Measurements from ENCODE around the gene TBL1X.

Gene TBL1X

DNA sequence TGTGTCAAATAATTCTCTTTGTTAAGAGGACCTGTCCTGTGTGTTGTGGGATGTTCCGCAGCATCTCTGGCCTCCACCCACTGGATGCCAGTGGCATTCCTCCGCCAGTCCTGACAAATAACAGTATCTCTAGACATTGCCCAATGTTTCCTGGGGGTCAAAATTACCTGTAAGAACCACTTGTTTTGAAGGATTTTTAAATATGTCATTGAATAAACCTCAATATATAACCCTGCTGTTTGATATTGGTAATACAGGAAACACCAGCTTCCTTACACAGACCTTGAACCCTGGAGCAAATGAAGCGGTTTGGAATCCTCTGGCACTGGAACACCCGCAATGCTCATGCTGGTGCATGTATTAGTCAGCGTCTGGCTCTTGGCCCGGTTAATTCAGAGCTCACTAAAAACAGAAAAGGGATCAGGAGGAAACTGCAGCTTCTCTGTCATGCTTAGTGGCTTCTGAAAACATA lies 101.3 kb downstream of the TBL1X start:
- TF ChIP-seq ZFX (IDR thresholded peaks at IDR 0.05; ENCODE audit: borderline replicate concordance) = no peak
- TF ChIP-seq, protein P1, sequence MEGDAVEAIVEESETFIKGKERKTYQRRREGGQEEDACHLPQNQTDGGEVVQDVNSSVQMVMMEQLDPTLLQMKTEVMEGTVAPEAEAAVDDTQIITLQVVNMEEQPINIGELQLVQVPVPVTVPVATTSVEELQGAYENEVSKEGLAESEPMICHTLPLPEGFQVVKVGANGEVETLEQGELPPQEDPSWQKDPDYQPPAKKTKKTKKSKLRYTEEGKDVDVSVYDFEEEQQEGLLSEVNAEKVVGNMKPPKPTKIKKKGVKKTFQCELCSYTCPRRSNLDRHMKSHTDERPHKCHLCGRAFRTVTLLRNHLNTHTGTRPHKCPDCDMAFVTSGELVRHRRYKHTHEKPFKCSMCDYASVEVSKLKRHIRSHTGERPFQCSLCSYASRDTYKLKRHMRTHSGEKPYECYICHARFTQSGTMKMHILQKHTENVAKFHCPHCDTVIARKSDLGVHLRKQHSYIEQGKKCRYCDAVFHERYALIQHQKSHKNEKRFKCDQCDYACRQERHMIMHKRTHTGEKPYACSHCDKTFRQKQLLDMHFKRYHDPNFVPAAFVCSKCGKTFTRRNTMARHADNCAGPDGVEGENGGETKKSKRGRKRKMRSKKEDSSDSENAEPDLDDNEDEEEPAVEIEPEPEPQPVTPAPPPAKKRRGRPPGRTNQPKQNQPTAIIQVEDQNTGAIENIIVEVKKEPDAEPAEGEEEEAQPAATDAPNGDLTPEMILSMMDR (IDR thresholded peaks at IDR 0.05) = no peak
- H3K27ac ChIP-seq = no peak overlapping the region

DNA sequence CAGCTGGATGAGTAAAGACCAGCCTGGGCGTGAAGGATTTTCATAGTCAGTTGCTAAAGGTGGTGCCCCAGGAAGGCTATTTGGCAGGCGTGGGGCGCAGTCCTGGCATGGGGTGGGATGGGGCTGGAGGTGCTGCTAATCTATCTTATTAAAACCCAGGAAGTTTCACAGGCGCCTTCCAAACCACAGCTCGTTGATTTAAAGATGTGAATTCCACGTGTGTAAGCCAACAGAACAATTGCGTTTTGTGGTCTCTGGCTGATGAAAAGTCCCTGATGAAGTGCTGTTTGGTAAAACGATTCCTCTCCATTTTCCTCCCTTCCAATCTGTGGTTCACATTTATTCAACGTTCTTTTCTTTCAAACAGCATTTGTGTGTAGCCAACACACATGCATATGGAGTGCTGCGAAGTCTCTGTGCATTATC lies 105.0 kb downstream of the TBL1X start:
- H3K27ac ChIP-seq = no peak overlapping the region
- no peak for TF ChIP-seq ZFX (IDR thresholded peaks at IDR 0.05; ENCODE audit: borderline replicate concordance)
- TF ChIP-seq, protein P1 (IDR thresholded peaks at IDR 0.05) = no peak

DNA sequence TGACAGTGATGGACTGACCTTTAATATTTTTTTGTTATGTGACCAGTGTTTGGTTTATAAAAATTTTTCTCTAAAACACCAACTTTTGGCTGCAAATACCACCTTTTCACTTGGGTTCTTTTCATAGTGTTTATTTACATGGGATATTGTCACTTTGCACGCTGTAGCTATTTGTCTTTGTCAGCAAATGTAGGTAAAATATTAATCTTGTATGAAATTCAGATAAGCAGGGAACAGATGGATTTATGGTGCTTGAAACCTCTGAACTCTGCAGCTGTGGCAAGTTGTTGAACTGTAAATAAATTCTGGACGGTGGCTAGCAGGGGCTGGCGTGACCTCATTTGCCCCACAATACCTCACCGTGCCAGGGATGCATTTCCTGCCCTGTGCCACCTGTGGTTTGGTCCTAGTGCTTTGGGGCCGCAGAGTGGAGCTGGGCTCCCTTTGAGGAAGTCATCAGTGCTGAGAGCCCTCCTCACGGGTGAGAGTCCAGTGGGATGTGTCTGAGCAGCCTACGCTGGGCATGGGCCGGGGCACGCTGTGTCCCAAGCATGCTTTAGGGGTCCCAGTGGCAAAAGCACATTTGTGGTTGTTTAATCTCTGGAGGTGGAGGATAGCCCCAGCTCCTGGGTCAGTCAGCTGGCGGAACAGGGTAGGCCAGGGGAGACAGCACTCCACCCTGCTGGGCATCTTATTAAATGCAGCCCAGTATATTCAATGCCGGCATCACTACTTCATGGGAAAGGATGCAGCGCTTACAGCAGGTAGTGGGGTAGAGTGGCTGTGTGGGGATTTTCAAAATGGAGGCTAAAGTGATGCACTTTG lies 108.6 kb downstream of the TBL1X start:
- TF ChIP-seq ZFX (IDR thresholded peaks at IDR 0.05; ENCODE audit: borderline replicate concordance) = no peak
- TF ChIP-seq, protein P1 (IDR thresholded peaks at IDR 0.05) = no peak
- no peak overlapping the region for H3K27ac ChIP-seq

DNA sequence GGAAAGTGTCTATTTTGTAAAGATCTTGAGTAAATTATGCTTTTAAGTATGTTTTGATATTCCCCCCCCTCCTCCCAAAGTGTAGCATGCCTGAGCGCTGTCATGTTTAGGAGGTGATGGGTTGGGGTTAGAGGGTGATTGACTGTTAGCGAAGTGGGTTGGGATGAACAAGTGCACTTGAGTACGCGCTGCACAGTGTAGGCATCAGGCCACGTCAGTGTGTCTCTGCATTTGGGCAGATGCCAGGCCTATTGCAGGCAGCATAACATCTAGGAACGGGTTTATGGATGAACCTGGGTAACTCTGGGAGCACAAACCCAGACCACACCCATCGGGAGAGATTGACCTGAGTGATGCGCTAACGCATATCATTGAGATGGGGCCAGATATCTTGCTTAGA lies 111.2 kb downstream of the TBL1X start:
- H3K27ac ChIP-seq = no peak overlapping the region
- no peak for TF ChIP-seq ZFX (IDR thresholded peaks at IDR 0.05; ENCODE audit: borderline replicate concordance)
- TF ChIP-seq, protein P1 (IDR thresholded peaks at IDR 0.05) = no peak

DNA sequence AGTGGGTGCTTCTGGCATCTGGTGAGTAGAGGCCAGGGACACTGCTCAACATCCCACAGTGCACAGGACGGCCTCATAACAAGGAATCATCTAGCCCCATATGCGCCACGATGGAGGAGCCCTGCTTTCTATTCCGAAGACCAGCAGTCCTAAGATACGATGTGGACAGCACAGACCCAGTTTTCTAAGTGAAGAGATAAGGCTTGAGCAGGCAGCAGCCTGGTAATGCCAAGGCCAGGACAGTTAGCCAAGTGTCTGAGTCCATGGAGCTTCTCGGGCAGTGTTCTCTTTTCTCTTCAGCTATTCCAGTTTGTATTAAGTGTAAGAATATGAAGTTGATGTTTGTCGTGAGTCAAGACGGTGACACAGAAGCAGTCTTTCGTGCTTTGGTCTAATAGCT lies 112.7 kb downstream of the TBL1X start:
- no peak overlapping the region for H3K27ac ChIP-seq
- TF ChIP-seq ZFX (IDR thresholded peaks at IDR 0.05; ENCODE audit: borderline replicate concordance) = no peak
- TF ChIP-seq, protein P1 (IDR thresholded peaks at IDR 0.05) = no peak

DNA sequence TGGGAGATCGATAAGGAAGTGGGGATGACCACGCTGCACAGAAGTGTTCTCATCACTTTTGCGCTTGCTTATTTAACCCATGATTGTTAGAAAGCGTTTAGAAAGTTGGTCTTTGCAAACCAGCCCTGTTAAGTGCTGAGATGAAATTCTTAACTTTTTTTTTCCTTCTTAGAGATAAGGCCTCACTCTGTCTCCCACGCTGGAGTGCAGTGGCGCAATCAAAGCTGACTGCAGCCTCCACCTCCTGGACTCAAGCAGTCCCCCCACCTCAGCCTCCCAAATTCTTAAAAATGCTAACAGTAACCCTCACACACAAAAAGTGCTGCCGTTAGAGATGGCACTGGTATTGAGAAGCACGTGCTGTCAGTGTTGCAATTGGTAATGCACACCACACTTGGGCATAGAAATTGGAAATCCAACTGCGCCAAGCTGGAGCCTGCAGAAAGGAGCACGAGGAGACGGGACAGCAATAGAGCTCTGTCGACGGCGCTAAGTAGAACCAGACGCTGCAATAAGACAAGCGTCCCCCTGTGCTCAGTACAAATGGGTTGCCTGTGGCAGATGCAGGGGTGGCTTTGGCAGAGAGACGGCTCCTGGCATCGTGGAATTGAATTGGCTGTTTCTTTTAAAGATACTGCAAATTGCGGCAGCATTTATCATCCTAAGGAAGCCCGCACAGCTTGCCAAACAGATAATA lies 113.4 kb downstream of the TBL1X start:
- no peak overlapping the region for H3K27ac ChIP-seq
- TF ChIP-seq, protein P1 (IDR thresholded peaks at IDR 0.05) = no peak
- no peak for TF ChIP-seq ZFX (IDR thresholded peaks at IDR 0.05; ENCODE audit: borderline replicate concordance)
